Measurements from ENCODE around the gene ABCG8.

Gene ABCG8

DNA sequence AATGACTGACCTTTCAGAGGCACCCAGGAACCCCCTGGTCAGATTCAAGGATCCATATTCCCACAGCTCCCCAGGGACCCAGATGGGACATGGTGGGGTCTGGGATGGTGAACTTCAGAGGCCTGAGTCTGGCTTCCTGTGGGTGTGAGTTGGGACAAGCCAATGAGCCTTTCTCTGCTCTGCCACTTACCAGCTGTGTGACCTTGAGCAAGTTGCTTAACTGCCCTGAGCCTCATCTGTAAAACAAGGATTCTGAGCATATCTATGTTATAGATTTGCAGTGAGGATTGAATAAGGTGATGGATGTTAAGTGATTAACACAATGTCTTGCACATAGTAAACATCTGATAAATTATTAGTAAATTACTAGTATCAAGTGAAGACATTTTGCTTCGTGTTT lies 6.4 kb downstream of the ABCG8 start:
- TF ChIP-seq, protein P1, sequence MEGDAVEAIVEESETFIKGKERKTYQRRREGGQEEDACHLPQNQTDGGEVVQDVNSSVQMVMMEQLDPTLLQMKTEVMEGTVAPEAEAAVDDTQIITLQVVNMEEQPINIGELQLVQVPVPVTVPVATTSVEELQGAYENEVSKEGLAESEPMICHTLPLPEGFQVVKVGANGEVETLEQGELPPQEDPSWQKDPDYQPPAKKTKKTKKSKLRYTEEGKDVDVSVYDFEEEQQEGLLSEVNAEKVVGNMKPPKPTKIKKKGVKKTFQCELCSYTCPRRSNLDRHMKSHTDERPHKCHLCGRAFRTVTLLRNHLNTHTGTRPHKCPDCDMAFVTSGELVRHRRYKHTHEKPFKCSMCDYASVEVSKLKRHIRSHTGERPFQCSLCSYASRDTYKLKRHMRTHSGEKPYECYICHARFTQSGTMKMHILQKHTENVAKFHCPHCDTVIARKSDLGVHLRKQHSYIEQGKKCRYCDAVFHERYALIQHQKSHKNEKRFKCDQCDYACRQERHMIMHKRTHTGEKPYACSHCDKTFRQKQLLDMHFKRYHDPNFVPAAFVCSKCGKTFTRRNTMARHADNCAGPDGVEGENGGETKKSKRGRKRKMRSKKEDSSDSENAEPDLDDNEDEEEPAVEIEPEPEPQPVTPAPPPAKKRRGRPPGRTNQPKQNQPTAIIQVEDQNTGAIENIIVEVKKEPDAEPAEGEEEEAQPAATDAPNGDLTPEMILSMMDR (IDR thresholded peaks at IDR 0.05), result no peak
- Histone ChIP-seq H3K27ac (no peak overlapping the region), H3K4me3 (no peak overlapping the region)
- no peak for DNase-seq (ENCODE audit: low spot score)

DNA sequence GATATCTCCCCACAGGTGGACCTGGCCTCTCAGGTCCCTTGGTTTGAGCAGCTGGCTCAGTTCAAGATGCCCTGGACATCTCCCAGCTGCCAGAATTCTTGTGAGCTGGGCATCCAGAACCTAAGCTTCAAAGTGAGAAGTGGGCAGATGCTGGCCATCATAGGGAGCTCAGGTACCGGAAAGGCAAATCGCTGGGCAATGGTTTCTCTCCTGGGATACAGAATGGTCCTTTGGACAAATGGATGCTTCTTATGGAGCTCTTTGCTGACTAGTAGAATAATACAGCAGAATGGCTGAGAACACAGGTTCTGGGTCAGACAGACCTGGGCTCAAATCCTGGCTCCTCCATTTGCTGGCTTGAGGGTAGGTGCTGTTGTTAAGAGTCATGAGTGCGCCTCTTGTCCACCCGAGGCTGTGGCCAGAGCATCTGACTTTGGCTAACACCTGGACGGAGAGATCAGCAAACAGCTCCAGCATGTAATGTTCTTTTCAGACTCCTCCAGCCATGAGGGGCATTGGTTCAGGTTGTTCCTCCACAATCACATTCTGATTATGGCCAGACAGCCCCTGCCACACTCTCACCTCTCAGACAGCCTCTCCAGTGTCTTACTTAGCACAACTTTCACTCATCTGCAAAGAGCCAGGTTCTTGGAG lies 7.5 kb downstream of the ABCG8 start:
- no peak for DNase-seq (ENCODE audit: low spot score)
- no peak overlapping the region for H3K27ac ChIP-seq
- no peak overlapping the region for H3K4me3 ChIP-seq
- TF ChIP-seq, protein P1 (IDR thresholded peaks at IDR 0.05), result no peak

DNA sequence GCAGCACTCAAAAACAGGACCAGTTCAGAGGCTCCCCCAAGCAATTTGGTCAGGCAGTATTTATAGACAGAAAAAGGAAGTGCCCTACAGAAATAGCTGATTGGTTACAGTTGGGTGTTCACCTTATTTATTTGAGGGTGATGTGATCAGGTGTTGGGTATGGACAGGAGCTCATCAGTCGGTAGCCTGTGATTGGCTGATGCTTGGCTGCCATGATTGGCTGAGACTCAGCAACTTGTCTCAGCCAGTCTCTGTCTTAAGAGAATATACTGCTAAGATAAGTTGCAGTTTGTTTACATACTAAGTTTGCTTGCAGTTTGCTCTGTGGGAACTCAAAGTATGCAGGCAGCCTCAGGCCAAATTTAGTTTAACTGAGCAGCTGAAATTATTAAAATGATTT lies 9.4 kb downstream of the ABCG8 start:
- DNase-seq (ENCODE audit: low spot score), result no peak
- no peak overlapping the region for H3K27ac ChIP-seq
- TF ChIP-seq, protein P1 (IDR thresholded peaks at IDR 0.05), result no peak
- H3K4me3 ChIP-seq, result no peak overlapping the region

DNA sequence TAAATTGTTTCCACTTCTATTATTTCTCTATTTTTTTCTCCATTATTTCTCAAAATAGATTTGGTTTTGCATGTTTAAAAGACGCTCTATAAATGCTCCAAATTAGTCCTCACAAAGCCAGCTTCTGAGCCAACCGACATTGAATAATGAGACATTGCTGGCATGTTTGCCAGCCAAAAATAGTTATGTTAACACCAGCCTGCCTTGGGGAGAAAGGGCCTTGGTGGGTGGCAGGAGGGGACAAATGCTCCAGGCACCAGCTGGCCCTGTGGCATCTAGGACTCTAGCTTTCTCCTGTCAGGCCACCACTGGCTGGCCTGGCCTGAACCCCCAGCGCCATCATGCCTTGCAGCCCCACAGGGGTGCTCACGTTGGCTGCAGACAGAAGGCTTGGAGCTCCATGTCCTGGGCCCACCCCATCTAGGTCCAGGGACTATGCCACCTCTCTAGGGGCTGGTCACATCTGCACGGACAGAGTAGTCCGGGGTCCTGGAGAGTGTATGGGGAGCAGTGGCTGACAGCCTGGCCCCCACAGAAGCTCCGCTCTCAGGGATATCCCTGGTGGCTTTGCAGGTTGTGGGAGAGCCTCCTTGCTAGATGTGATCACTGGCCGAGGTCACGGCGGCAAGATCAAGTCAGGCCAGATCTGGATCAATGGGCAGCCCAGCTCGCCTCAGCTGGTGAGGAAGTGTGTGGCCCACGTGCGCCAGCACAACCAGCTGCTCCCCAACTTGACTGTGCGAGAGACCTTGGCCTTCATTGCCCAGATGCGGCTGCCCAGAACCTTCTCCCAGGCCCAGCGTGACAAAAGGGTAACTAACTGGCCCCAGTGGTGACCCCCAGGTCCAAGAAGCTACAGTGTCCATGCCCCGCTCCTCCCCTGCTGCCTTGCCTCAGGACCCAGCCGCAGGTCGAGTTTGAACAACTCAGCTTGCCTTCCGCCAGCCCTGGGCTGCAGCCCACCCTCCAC lies 12.5 kb downstream of the ABCG8 start:
- TF ChIP-seq, protein P1 (IDR thresholded peaks at IDR 0.05), result no peak
- DNase-seq (ENCODE audit: low spot score), result no peak
- H3K27ac ChIP-seq, result no peak overlapping the region
- H3K4me3 ChIP-seq, result no peak overlapping the region

DNA sequence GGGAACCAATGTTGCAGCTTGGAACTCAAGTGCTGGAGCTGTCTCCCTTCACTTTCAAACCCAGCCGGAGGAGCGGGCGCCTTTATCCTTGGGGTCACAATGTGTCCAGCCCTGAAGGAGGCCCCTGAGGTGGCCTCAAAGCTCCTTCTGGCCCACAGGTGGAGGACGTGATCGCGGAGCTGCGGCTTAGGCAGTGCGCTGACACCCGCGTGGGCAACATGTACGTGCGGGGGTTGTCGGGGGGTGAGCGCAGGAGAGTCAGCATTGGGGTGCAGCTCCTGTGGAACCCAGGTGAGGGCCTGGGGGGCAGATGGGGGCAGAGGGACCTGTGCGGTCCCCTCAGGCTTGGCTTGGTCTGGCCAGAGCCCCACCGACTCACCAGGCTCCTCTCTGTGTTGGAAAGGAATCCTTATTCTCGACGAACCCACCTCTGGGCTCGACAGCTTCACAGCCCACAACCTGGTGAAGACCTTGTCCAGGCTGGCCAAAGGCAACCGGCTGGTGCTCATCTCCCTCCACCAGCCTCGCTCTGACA lies 13.5 kb downstream of the ABCG8 start:
- Histone ChIP-seq H3K27ac (no peak overlapping the region), H3K4me3 (no peak overlapping the region)
- no peak for DNase-seq (ENCODE audit: low spot score)

DNA sequence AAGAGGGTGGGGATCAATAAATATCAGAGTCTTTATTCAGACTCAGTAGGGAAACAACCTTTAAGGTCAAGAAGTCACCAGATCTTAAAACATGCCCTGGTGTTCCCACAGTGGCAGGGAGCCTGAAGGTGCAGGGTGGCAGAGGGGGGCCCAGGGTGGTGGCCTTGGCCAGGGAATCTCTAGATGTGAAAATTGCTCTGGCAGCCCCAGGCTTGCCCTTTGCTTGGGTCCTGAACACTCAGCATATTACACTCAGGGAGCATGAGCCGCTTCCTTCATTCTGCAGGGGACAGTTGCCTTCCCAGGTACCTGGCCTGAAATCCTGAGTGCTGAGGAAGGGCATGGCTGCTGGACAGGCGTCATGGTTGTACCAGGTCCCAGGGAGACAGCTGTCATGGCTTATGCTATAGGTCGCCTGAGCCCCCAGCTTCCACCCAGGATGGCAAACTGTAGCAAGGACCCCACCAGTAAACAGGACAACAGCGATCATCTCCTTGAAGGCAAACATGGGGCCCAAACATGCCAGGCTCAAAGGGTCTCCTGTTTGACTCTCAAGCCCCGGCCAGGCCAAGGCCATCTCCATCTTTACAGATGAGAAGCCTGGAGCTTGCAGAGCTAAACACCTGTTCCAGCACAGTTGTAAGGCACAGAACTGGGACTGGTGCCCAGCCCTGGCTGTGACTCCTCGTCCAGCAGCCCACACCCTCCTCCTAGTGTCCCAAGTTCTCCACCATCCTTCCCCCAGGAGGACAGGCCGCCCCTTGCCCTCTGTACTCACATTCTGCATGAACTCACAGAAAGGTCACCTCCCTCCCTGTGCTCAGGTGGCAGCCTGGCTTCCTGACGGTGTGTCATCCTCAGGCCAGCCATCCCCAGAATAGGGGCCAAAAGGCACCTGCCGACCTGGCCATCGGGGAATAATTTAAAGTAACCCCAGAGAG lies 14.6 kb downstream of the ABCG8 start:
- H3K4me3 ChIP-seq, result no peak overlapping the region
- no peak overlapping the region for H3K27ac ChIP-seq
- no peak for DNase-seq (ENCODE audit: low spot score)
- TF ChIP-seq, protein P1 (IDR thresholded peaks at IDR 0.05), result no peak

More for the DNA sequence above, 13.5 kb downstream of the ABCG8 start:
- TF ChIP-seq, protein P1 (IDR thresholded peaks at IDR 0.05), result no peak

All from coronary artery (tissue), 2 donors.